H9 (cell line): Measurements from ENCODE around the gene TM9SF3. TPM values are rescaled to one million over a fixed set of nuclear protein-coding genes. Genes with fewer than 3 reads are reported as not detected.

Experiments used
- DNase-seq: peaks from one replicate; pipeline ENCODE4 v3.0.0-alpha.2; 2017
- H2AFZ ChIP-seq: one replicate; pipeline ENCODE4 v1.6.1; 2013; ENCODE audit warnings: mild to moderate bottlenecking, low read length, control low read depth, moderate library complexity
- H2AK5ac ChIP-seq: 2 replicates; pipeline ENCODE4 v1.6.1; 2013; ENCODE audit warnings: low read length, control low read depth, mixed read lengths; ENCODE audit not compliant: insufficient read length
- H2BK120ac ChIP-seq: one replicate; pipeline ENCODE4 v1.6.1; 2013; ENCODE audit warnings: low read depth, mild to moderate bottlenecking, low read length, control low read depth, inconsistent platforms; ENCODE audit not compliant: poor library complexity, severe bottlenecking
- H2BK12ac ChIP-seq: 2 replicates; pipeline ENCODE4 v1.6.1; 2013; ENCODE audit warnings: low read length, control low read depth, mixed read lengths, low read depth; ENCODE audit not compliant: insufficient read length
- H2BK15ac ChIP-seq: 2 replicates; pipeline ENCODE4 v1.6.1; 2013; ENCODE audit warnings: low read depth, low read length, control low read depth
- H2BK20ac ChIP-seq: one replicate; pipeline ENCODE4 v1.6.1; 2013; ENCODE audit warnings: low read depth, mild to moderate bottlenecking, low read length, control low read depth, inconsistent platforms; ENCODE audit not compliant: poor library complexity, severe bottlenecking
- H2BK5ac ChIP-seq: 2 replicates; pipeline ENCODE4 v1.6.1; 2013; ENCODE audit warnings: low read length, control low read depth, mixed read lengths; ENCODE audit not compliant: insufficient read length
- H3K14ac ChIP-seq: 2 replicates; pipeline ENCODE4 v1.6.1; 2013; ENCODE audit warnings: low read length, control low read depth; ENCODE audit not compliant: insufficient read depth
- H3K18ac ChIP-seq: 2 replicates; pipeline ENCODE4 v1.6.1; 2013; ENCODE audit warnings: low read depth, mild to moderate bottlenecking, mixed read lengths, low read length, control low read depth; ENCODE audit not compliant: insufficient read length
- H3K23ac ChIP-seq: 2 replicates; pipeline ENCODE4 v1.6.1; 2013; ENCODE audit warnings: low read length, control low read depth, mixed read lengths, low read depth; ENCODE audit not compliant: insufficient read length
- H3K23me2 ChIP-seq: 2 replicates; pipeline ENCODE4 v1.6.1; 2013; ENCODE audit warnings: low read depth, mild to moderate bottlenecking, mixed read lengths, low read length, control low read depth; ENCODE audit not compliant: insufficient read length, poor library complexity, severe bottlenecking
- H3K27ac ChIP-seq: 2 replicates; pipeline ENCODE4 v1.5.1; 2013; ENCODE audit warnings: low read length, control low read depth, mixed read lengths, low read depth; ENCODE audit not compliant: insufficient read length
- H3K27me3 ChIP-seq: 2 replicates; pipeline ENCODE4 v1.6.1; 2013; ENCODE audit warnings: low read length, control low read depth, inconsistent platforms; ENCODE audit not compliant: insufficient read depth
- H3K4ac ChIP-seq: 2 replicates; pipeline ENCODE4 v1.6.1; 2013; ENCODE audit warnings: low read depth, mild to moderate bottlenecking, control low read depth, inconsistent platforms, low read length, moderate library complexity
- H3K4me1 ChIP-seq: 2 replicates; pipeline ENCODE4 v1.6.1; 2013; ENCODE audit warnings: low read length, control low read depth, inconsistent platforms; ENCODE audit not compliant: insufficient read depth
- H3K4me2 ChIP-seq: 2 replicates; pipeline ENCODE4 v1.6.1; 2013; ENCODE audit warnings: low read length, control low read depth, mixed read lengths; ENCODE audit not compliant: insufficient read length, insufficient read depth
- H3K56ac ChIP-seq: 2 replicates; pipeline ENCODE4 v1.6.1; 2013; ENCODE audit warnings: low read depth, mild to moderate bottlenecking, mixed read lengths, low read length, control low read depth; ENCODE audit not compliant: insufficient read length
- H3K79me1 ChIP-seq: 2 replicates; pipeline ENCODE4 v1.6.1; 2013; ENCODE audit warnings: low read depth, mild to moderate bottlenecking, moderate library complexity, low read length, control low read depth, inconsistent platforms; ENCODE audit not compliant: insufficient read depth, poor library complexity, severe bottlenecking
- H3K79me2 ChIP-seq: 2 replicates; pipeline ENCODE4 v1.6.1; 2013; ENCODE audit warnings: low read length, control low read depth, inconsistent platforms; ENCODE audit not compliant: insufficient read depth
- H3K9ac ChIP-seq: 2 replicates; pipeline ENCODE4 v1.6.1; 2013; ENCODE audit warnings: low read length, control low read depth, mixed read lengths; ENCODE audit not compliant: insufficient read length; ENCODE audit errors: extremely low read depth
- H3K9me3 ChIP-seq: one replicate; pipeline ENCODE4 v1.6.1; 2013; ENCODE audit warnings: low read depth, low read length, inconsistent platforms; ENCODE audit not compliant: control insufficient read depth
- H3T11ph ChIP-seq: one replicate; pipeline ENCODE4 v1.6.1; 2013; ENCODE audit warnings: mild to moderate bottlenecking, low read length, control low read depth, inconsistent platforms
- H4K20me1 ChIP-seq: one replicate; pipeline ENCODE4 v1.6.1; 2013; ENCODE audit not compliant: control insufficient read depth, insufficient read length, insufficient read depth
- H4K5ac ChIP-seq: 2 replicates; pipeline ENCODE4 v1.6.1; 2013; ENCODE audit warnings: low read depth, mild to moderate bottlenecking, mixed read lengths, low read length, control low read depth; ENCODE audit not compliant: insufficient read length
- H4K8ac ChIP-seq: replicated peaks from 2 replicates; pipeline ENCODE4 v1.6.1; 2013; ENCODE audit warnings: low read length, control low read depth, mixed read lengths, low read depth; ENCODE audit not compliant: insufficient read length
- H4K91ac ChIP-seq: 2 replicates; pipeline ENCODE4 v1.6.1; 2013; ENCODE audit warnings: low read depth, mild to moderate bottlenecking, moderate library complexity, mixed read lengths, low read length, control low read depth; ENCODE audit not compliant: insufficient read length
- H3K27ac Mint-ChIP-seq, 3 experiments: 2 replicates in 2 of 3; 3 replicates in 1 of 3; pipeline ENCODE4 v1.8.0; 2020 to 2021; ENCODE audit warnings: mixed read lengths in 3 of 3, mild to moderate bottlenecking in 1 of 3, moderate library complexity in 1 of 3
- H3K27me3 Mint-ChIP-seq: 2 replicates; pipeline ENCODE4 v1.8.0; 2021; ENCODE audit warnings: low read depth, mild to moderate bottlenecking, moderate library complexity, mixed read lengths
- H3K36me3 Mint-ChIP-seq, 3 experiments: 2 replicates in 2 of 3; 3 replicates in 1 of 3; pipeline ENCODE4 v1.8.0; 2020 to 2021; ENCODE audit warnings: low read depth in 3 of 3, mixed read lengths in 3 of 3; ENCODE audit not compliant: insufficient read depth in 1 of 3
- H3K4me1 Mint-ChIP-seq, 2 experiments: 2 replicates each; pipeline ENCODE4 v1.8.0; 2020; ENCODE audit warnings: mixed read lengths in 2 of 2
- H3K4me3 Mint-ChIP-seq, 2 experiments: 2 replicates in 1 of 2; 3 replicates in 1 of 2; pipeline ENCODE4 v1.8.0; 2020 to 2021; ENCODE audit warnings: mild to moderate bottlenecking in 2 of 2, mixed read lengths in 2 of 2, moderate library complexity in 1 of 2
- H3K9me3 Mint-ChIP-seq, 2 experiments: 2 replicates in 1 of 2; 3 replicates in 1 of 2; pipeline ENCODE4 v1.8.0; 2020; ENCODE audit warnings: mild to moderate bottlenecking in 2 of 2, mixed read lengths in 2 of 2, moderate library complexity in 1 of 2
- WGBS: extraction: QIAGEN DNeasy Blood & Tissue Kit; methylation state at CpG from one replicate; pipeline ENCODE4 v1.1.7; 2013; ENCODE audit warnings: missing lambda C conversion rate, low lambda C conversion rate, mixed read lengths; ENCODE audit not compliant: insufficient read length; ENCODE audit errors: extremely low coverage; 5-methylcytosine and 5-hydroxymethylcytosine counted together
- total RNA-seq: library from RNA; stranded (reverse); gene quantifications from 2 replicates; pipeline ENCODE4 v1.2.1, GENCODE V29; 2021
- TF ChIP-seq, protein P1 (sequence below): fragments of 200-600 bp; sonication (generic); conservative IDR thresholded peaks from 3 replicates; pipeline ENCODE4 v1.8.0; 2021; ENCODE audit warnings: antibody characterized with exemption, mild to moderate bottlenecking

TM9SF3 gene
- total RNA-seq, 1 experiment from 2014 or later, result 120 TPM

DNA sequence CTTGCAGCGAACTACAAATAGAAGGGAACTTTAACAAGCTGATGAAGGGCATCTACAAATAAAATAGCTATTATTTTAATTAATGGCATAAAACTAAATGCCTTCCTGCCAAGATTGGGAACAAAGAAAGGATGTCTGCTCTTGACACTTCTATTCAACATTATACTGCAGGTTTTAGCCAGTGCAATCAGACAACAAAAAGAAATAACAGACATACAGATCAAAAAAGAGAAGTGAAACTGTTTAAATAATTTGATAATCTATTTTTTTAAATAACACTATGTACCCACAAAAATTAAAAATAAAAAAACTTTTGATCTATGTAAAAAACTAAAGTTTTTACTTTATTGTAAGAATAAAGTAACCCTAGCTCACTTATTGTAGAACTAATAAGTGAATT is 50.7 kb downstream of the TM9SF3 start:
- Histone ChIP-seq H3K23ac (no peak overlapping the region), H3K27me3 (no peaks in the 10 kb centered on the region), H3K18ac (no peak overlapping the region), H3K27ac (no peak overlapping the region), H2AK5ac (no peak overlapping the region), H3K14ac (no peak overlapping the region), H2BK5ac (no peak overlapping the region), H2BK20ac (no peak overlapping the region), H3K23me2 (no peaks in the 10 kb centered on the region), H3K56ac (no peak overlapping the region), H4K20me1 (no peaks in the 10 kb centered on the region), H3K9me3 (no peaks in the 10 kb centered on the region), H2BK12ac (no peak overlapping the region), H3K79me1 (peaks cover 2% of the 10 kb centered on the region), H3K4ac (no peak overlapping the region), H2BK15ac (no peak overlapping the region), H3K4me2 (no peak overlapping the region), H2AFZ (no peak overlapping the region), H3K9ac (no peak overlapping the region), H3K4me1 (no peaks in the 10 kb centered on the region), H4K5ac (no peak overlapping the region), H3K79me2 (no peaks in the 10 kb centered on the region; the same call in 1 of the 2 replicates), H2BK120ac (no peak overlapping the region), H4K91ac (no peak overlapping the region), H4K8ac (no peak overlapping the region), H3T11ph (no peak overlapping the region)
- no CpG with 5 or more reads among the region's 1 CpG for WGBS
- Mint-ChIP-seq H3K36me3 (peaks cover 8 to 33% (median 21%) of the 10 kb centered on the region in 3 experiments; a peak in 6 of 7 replicates), H3K9me3 (no peaks in the 10 kb centered on the region), H3K4me1 (no peaks in the 10 kb centered on the region), H3K4me3 (no peak overlapping the region), H3K27me3 (no peaks in the 10 kb centered on the region), H3K27ac (no peak overlapping the region)
- TF ChIP-seq, protein P1, sequence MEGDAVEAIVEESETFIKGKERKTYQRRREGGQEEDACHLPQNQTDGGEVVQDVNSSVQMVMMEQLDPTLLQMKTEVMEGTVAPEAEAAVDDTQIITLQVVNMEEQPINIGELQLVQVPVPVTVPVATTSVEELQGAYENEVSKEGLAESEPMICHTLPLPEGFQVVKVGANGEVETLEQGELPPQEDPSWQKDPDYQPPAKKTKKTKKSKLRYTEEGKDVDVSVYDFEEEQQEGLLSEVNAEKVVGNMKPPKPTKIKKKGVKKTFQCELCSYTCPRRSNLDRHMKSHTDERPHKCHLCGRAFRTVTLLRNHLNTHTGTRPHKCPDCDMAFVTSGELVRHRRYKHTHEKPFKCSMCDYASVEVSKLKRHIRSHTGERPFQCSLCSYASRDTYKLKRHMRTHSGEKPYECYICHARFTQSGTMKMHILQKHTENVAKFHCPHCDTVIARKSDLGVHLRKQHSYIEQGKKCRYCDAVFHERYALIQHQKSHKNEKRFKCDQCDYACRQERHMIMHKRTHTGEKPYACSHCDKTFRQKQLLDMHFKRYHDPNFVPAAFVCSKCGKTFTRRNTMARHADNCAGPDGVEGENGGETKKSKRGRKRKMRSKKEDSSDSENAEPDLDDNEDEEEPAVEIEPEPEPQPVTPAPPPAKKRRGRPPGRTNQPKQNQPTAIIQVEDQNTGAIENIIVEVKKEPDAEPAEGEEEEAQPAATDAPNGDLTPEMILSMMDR, result no peak
- DNase-seq, result no peak
